ENCODE data around the gene GAD1. TPM values are rescaled to one million over a fixed set of nuclear protein-coding genes. Genes with fewer than 3 reads are reported as not detected.

Gene GAD1
- total and polyA plus RNA-seq, 2 of the 8 experiments (the other 6 are each of a cell fraction or from before 2014, with no cell fraction given) = 0.65 to 1.0 TPM

DNA sequence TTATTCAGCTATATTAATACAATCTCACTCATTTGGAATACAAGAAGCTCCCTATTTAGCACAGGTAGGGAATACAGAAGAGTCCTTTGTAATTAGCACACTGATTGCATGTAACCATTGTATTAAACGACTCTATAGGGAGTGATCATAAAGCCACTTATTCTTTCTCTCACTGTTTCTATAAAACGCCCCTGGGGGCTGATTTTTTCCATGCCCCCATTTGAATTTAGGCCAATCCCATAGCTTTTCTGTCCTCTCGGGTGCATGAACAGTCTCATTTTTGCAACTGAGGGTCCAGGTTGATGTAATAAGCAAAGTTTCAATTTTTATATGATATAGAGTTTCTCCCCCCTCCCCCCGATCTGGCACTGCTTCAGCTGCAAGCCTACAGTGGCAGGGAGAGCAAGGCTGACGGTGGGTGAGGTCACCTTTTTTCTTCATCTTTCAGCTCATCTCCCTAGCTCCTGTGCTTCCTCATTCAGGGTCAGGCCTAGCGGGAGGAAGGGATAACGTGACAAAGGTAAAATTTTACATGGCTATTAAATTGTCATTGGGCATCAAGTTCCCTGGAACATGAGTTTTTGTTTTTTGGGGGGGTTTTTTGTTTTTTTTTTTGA is 45.7 kb downstream of the GAD1 start (continued):
- TF ChIP-seq, protein P1, sequence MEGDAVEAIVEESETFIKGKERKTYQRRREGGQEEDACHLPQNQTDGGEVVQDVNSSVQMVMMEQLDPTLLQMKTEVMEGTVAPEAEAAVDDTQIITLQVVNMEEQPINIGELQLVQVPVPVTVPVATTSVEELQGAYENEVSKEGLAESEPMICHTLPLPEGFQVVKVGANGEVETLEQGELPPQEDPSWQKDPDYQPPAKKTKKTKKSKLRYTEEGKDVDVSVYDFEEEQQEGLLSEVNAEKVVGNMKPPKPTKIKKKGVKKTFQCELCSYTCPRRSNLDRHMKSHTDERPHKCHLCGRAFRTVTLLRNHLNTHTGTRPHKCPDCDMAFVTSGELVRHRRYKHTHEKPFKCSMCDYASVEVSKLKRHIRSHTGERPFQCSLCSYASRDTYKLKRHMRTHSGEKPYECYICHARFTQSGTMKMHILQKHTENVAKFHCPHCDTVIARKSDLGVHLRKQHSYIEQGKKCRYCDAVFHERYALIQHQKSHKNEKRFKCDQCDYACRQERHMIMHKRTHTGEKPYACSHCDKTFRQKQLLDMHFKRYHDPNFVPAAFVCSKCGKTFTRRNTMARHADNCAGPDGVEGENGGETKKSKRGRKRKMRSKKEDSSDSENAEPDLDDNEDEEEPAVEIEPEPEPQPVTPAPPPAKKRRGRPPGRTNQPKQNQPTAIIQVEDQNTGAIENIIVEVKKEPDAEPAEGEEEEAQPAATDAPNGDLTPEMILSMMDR (IDR thresholded peaks at IDR 0.05; ENCODE audit: control extremely low read depth in 1 of 3, insufficient read depth in 1 of 3, low read depth in 1 of 3, low read length in 3 of 3) = no peak
- TF ChIP-seq RXRA (IDR thresholded peaks at IDR 0.05; ENCODE audit: insufficient read depth, low read depth, low read length) (no peak), CBX8 (IDR thresholded peaks at IDR 0.05; ENCODE audit: borderline replicate concordance, low read depth, low read length) (no peak), KDM1A (IDR thresholded peaks at IDR 0.05; ENCODE audit: borderline replicate concordance, low read length) (no peak), NRF1 (IDR thresholded peaks at IDR 0.05; ENCODE audit: low read depth, low read length) (no peak), RFX5 (IDR thresholded peaks at IDR 0.05; ENCODE audit: borderline replicate concordance, low read depth, low read length) (no peak), HDAC2 (IDR thresholded peaks at IDR 0.05; ENCODE audit: borderline replicate concordance in 1 of 2, low read depth in 2 of 2, low read length in 2 of 2) (no peak), GTF2F1 (IDR thresholded peaks at IDR 0.05; ENCODE audit: borderline replicate concordance, low read depth, low read length) (no peak), HDAC6 (IDR thresholded peaks at IDR 0.05; ENCODE audit: low read depth, low read length) (no peak)
